SK-N-SH (cell line): ENCODE measurements around the gene ZKSCAN2. TPM values are rescaled to one million over a fixed set of nuclear protein-coding genes. Genes with fewer than 3 reads are reported as not detected.

ENCODE experiments used
- CTCF ChIA-PET: fragments of 300-600, 350-600 bp; formaldehyde crosslinking; extraction: SDS; loops from one replicate; lab custom pipeline; 2021; lab: Yijun Ruan, JAX
- POLR2A ChIA-PET: fragments of 350-600 bp; sonication (Branson Sonifier 250); formaldehyde crosslinking; extraction: SDS; loops from one replicate; lab custom pipeline; 2020; ENCODE audit warnings: antibody characterized with exemption, inconsistent platforms; lab: Yijun Ruan, JAX
- DNase-seq: peaks from one replicate; pipeline ENCODE4 v3.0.0; 2012
- H2AFZ ChIP-seq: fragments of 200-600 bp; sonication (generic); 2 replicates; pipeline ENCODE4 v1.8.1; 2016; ENCODE audit warnings: antibody characterized with exemption, mild to moderate bottlenecking, low read depth
- H3F3A ChIP-seq: fragments of 200-600 bp; sonication (generic); replicated peaks from 2 replicates; pipeline ENCODE3; 2016; ENCODE audit warnings: antibody characterized with exemption, mild to moderate bottlenecking; ENCODE audit not compliant: insufficient read depth
- H3K27ac ChIP-seq, 2 experiments: fragments of 200-500 bp in 1 of 2; fragments of 200-600 bp in 1 of 2; sonication (Bioruptor generic) in 1 of 2; sonication (generic), shearing (Covaris generic) in 1 of 2; 2 replicates each; pipeline versions ENCODE4 v1.5.1 to v1.6.1; 2014 to 2016; ENCODE audit warnings: low read depth in 2 of 2, inconsistent platforms in 1 of 2, low read length in 1 of 2, mild to moderate bottlenecking in 1 of 2, mixed read lengths in 1 of 2
- H3K27me3 ChIP-seq: fragments of 200-600 bp; sonication (generic), shearing (Covaris generic); 2 replicates; pipeline ENCODE4 v1.6.1; 2016; ENCODE audit warnings: mixed run types; ENCODE audit not compliant: insufficient read depth
- H3K36me3 ChIP-seq, 2 experiments: fragments of 200-500 bp in 1 of 2; fragments of 200-600 bp in 1 of 2; sonication (Bioruptor generic) in 1 of 2; sonication (generic) in 1 of 2; replicated peaks in 1 of 2; 2 replicates each; pipeline versions ENCODE3 to v1.5.1; 2014 to 2016; ENCODE audit warnings: low read length in 1 of 2, mild to moderate bottlenecking in 1 of 2; ENCODE audit not compliant: insufficient read depth in 2 of 2, control insufficient read depth in 1 of 2
- H3K4me1 ChIP-seq, 2 experiments: fragments of 200-500 bp in 1 of 2; fragments of 200-600 bp in 1 of 2; sonication (Bioruptor generic) in 1 of 2; sonication (generic), shearing (Covaris generic) in 1 of 2; 2 replicates each; pipeline versions ENCODE4 v1.5.1 to v1.6.1; 2014 to 2016; ENCODE audit warnings: low read depth in 1 of 2, low read length in 1 of 2, mixed run types in 1 of 2; ENCODE audit not compliant: insufficient read depth in 2 of 2, control insufficient read depth in 1 of 2
- H3K4me2 ChIP-seq: fragments of 200-600 bp; sonication (generic), shearing (Covaris generic); 2 replicates; pipeline ENCODE4 v1.6.1; 2017; ENCODE audit warnings: mixed run types
- H3K4me3 ChIP-seq, 2 experiments: fragments of 200-500 bp in 1 of 2; fragments of 200-600 bp in 1 of 2; sonication (Bioruptor generic) in 1 of 2; sonication (generic), shearing (Covaris generic) in 1 of 2; 2 replicates each; pipeline versions ENCODE4 v1.5.1 to v1.8.1; 2014 to 2016; ENCODE audit warnings: low read depth in 2 of 2, inconsistent platforms in 1 of 2, low read length in 1 of 2, mild to moderate bottlenecking in 1 of 2, mixed read lengths in 1 of 2, moderate library complexity in 1 of 2
- H3K79me2 ChIP-seq: fragments of 200-600 bp; sonication (generic); 2 replicates; pipeline ENCODE4 v1.8.1; 2017; ENCODE audit warnings: mild to moderate bottlenecking; ENCODE audit not compliant: insufficient read depth
- H3K9ac ChIP-seq: fragments of 200-600 bp; sonication (generic); 2 replicates; pipeline ENCODE4 v1.6.1; 2017; ENCODE audit warnings: mixed run types
- H3K9me2 ChIP-seq: fragments of 200-600 bp; sonication (generic); 2 replicates; pipeline ENCODE4 v1.6.1; 2017; ENCODE audit warnings: mixed run types
- H3K9me3 ChIP-seq: fragments of 200-600 bp; sonication (generic); 2 replicates; pipeline ENCODE4 v1.6.1; 2017; ENCODE audit warnings: mixed run types, mild to moderate bottlenecking, moderate library complexity
- H4K20me1 ChIP-seq: fragments of 200-600 bp; sonication (generic); 2 replicates; pipeline ENCODE4 v1.6.1; 2017; ENCODE audit warnings: mild to moderate bottlenecking, mixed run types; ENCODE audit not compliant: insufficient read depth
- CHD2 ChIP-seq: fragments of 150-350 bp; IDR thresholded peaks from 2 replicates; pipeline ENCODE4 v1.6.1; 2018; ENCODE audit warnings: low read length; ENCODE audit not compliant: partially characterized antibody
- ELF1 ChIP-seq: IDR thresholded peaks from 2 replicates; pipeline ENCODE4 v1.4.0; 2012
- EP300 ChIP-seq, 2 experiments: IDR thresholded peaks; 2 replicates each; pipeline versions ENCODE4 v1.4.0 to v1.6.1; 2012; ENCODE audit warnings: borderline replicate concordance in 1 of 2, low read depth in 1 of 2, low read length in 1 of 2
- FOXJ3 ChIP-seq: sonication (generic); formaldehyde crosslinking; IDR thresholded peaks from 2 replicates; pipeline ENCODE4 v1.5.1; 2020; ENCODE audit warnings: mild to moderate bottlenecking, missing genetic modification reagents
- GABPA ChIP-seq: IDR thresholded peaks from 2 replicates; pipeline ENCODE4 v1.4.0; 2012; ENCODE audit warnings: low read depth, mild to moderate bottlenecking
- GATA2 ChIP-seq: sonication (generic); formaldehyde crosslinking; IDR thresholded peaks from 2 replicates; pipeline ENCODE4 v1.5.0; 2020; ENCODE audit warnings: mild to moderate bottlenecking, missing genetic modification reagents
- NFIC ChIP-seq: IDR thresholded peaks from 2 replicates; pipeline ENCODE4 v1.4.0; 2012; ENCODE audit warnings: borderline replicate concordance
- RCOR1 ChIP-seq: fragments of 150-350 bp; IDR thresholded peaks from 2 replicates; pipeline ENCODE4 v1.6.1; 2017; ENCODE audit warnings: antibody characterized with exemption, low read length
- SIN3A ChIP-seq: IDR thresholded peaks from 2 replicates; pipeline ENCODE4 v1.6.1; 2012; ENCODE audit warnings: low read depth, mild to moderate bottlenecking, low read length, moderate library complexity, borderline replicate concordance
- SMC3 ChIP-seq: IDR thresholded peaks from 2 replicates; pipeline ENCODE4 v1.6.1; 2012; ENCODE audit warnings: low read depth, low read length, improper control_type of control experiment
- TAF1 ChIP-seq: IDR thresholded peaks from 2 replicates; pipeline ENCODE4 v1.6.1; 2012; ENCODE audit warnings: low read depth, mild to moderate bottlenecking, low read length, moderate library complexity, borderline replicate concordance
- TCF12 ChIP-seq: IDR thresholded peaks from 2 replicates; pipeline ENCODE4 v1.4.0; 2012
- WGBS: methylation state at CpG from one replicate; pipeline ENCODE4 v1.1.6; 2017; ENCODE audit warnings: low lambda C conversion rate; 5-methylcytosine and 5-hydroxymethylcytosine counted together
- polyA plus RNA-seq, 3 experiments: library from polyadenylated mRNA; depleted of rRNA; stranded (reverse); fragments of >200 nt; gene quantifications; 2 replicates each; pipeline ENCODE4 v1.2.3, GENCODE V29; 2012
- TF ChIP-seq, protein P1 (sequence below): IDR thresholded peaks from 2 replicates; pipeline ENCODE4 v1.4.0; 2012; ENCODE audit warnings: low read depth
- TF ChIP-seq, protein P2 (sequence below): IDR thresholded peaks from 2 replicates; pipeline ENCODE4 v1.4.0; 2012; ENCODE audit warnings: low read depth, borderline replicate concordance
- TF ChIP-seq, protein P3 (sequence below): IDR thresholded peaks from 2 replicates; pipeline ENCODE4; 2012

The ZKSCAN2 gene
- polyA plus RNA-seq, 1 of the 3 experiments (the other 2 are of a cell fraction), result 1.6 TPM

DNA sequence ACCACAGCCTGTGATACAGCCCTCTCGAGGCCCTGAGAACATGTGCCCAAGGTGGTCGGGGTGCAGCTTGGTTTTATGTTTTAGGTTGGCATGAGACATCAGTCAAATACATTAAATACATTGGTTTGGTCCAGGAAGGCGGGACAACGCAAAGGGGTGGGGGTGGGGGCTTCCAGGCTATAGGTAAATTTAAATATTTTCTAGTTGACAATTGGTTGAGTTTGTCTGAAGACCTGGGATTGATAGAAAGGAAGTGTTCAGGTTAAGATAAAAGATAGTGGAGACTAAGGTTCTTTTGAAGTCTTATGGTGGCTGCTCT is 1.2 kb upstream of the ZKSCAN2 start:
- POLR2A ChIA-PET, result interaction anchor here (0.6 to 1.3 kb wide), 3 partner anchors 12 to 1751 kb away, joined by 3 to 4 read pairs (median 3); no protein-coding TSS in a partner anchor
- 72% methylated on average over 4 of the region's 4 CpGs for WGBS

DNA sequence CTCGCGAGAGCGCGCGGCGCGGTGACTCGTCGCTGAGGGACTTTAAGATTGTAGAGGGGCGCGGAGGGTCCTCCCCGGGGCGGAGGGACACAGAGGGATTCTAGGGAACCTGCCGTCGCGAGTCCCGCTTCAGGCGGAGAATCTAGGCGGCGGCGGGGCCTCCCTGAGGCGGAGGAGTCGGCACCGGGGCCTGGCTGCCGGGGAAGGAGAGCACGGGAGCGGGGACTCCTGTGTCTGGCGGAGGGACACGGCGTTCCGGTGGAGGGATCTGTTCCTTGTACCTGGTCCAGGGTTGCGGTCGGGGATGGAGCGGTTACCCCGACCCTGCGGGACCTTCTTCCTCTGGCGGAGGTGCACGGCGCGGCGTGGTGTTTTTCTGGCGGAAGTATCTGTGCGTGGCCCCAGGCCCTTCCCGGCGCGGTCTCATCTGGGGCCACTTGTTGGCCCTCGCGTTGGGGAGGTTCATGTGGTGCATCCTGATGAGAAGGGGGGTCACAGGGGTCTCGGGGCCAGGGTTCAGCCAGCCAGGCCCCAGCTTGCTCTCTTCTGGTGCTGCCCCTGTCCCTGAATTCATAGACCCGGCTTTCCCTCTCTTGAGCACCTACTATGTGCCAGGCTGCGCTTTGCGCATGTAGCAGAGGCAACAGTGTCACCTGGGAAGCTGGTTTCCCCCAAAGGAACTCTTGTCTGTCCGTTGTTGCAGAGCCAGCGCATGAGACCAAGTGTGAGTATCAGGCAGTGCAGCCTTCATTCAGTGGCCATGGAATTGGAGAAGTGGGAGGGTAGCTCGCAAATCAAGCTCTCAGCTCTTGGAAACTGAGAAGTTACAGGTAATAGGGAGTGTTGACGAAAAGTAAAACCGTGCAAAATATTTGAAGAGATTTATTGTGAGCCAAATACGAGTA is 563 bp upstream of the ZKSCAN2 start:
- H4K20me1 ChIP-seq, result peaks cover 54% of the 10 kb centered on the region
- H3K9ac ChIP-seq, result peak overlapping the region; percentile 97
- H3K9me2 ChIP-seq, result no peaks in the 10 kb centered on the region
- peaks cover 14% of the 10 kb centered on the region in 2 experiments for H3K36me3 ChIP-seq
- H2AFZ ChIP-seq, result peak overlapping the region; percentile 85; the same call in 1 of the 2 replicates
- no peaks in the 10 kb centered on the region for H3K27me3 ChIP-seq
- CTCF ChIA-PET, result interaction anchor here (0.8 to 2.1 kb wide), 6 partner anchors 13 to 203 kb away, joined by 3 to 8 read pairs (median 4); no protein-coding TSS in a partner anchor
- no peaks in the 10 kb centered on the region for H3K9me3 ChIP-seq
- POLR2A ChIA-PET, result interaction anchor here (0.6 to 1.3 kb wide), 2 partner anchors 13 to 1751 kb away, joined by 3 to 4 read pairs; no protein-coding TSS in a partner anchor
- 8% methylated on average over 30 of the region's 58 CpGs for WGBS
- H3F3A ChIP-seq, result peaks cover 7% of the 10 kb centered on the region
- H3K79me2 ChIP-seq, result peaks cover 63% of the 10 kb centered on the region
- peak; percentile 90 for DNase-seq
- H3K4me3 ChIP-seq, result peak overlapping the region; percentile 71 to 75
- H3K4me1 ChIP-seq, result peaks cover 0 to 8% of the 10 kb centered on the region in 2 experiments; a peak in 2 of 4 replicates
- peak overlapping the region; percentile 97 for H3K4me2 ChIP-seq
- peak overlapping the region; percentile 96 to 97 for H3K27ac ChIP-seq
- peak; percentile 71 for TF ChIP-seq TAF1
- TF ChIP-seq CHD2, result peak; percentile 98
- TF ChIP-seq SMC3, result no peak
- TF ChIP-seq SIN3A, result peak; percentile 88; the same call in 1 of the 2 replicates
- peak; percentile 34; the same call in 1 of the 2 replicates for TF ChIP-seq FOXJ3 (CRISPR knock-in tag)
- TF ChIP-seq GABPA, result peak; percentile 53; the same call in 1 of the 2 replicates
- TF ChIP-seq GATA2 (CRISPR knock-in tag), result no peak
- peak; percentile 22; the same call in 1 of the 2 replicates for TF ChIP-seq NFIC
- TF ChIP-seq RCOR1, result peak; percentile 11; the same call in 1 of the 2 replicates
- TF ChIP-seq, protein P1, sequence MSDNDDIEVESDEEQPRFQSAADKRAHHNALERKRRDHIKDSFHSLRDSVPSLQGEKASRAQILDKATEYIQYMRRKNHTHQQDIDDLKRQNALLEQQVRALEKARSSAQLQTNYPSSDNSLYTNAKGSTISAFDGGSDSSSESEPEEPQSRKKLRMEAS, result peak; percentile 89
- peak; percentile 51 for TF ChIP-seq ELF1
- TF ChIP-seq, protein P2, sequence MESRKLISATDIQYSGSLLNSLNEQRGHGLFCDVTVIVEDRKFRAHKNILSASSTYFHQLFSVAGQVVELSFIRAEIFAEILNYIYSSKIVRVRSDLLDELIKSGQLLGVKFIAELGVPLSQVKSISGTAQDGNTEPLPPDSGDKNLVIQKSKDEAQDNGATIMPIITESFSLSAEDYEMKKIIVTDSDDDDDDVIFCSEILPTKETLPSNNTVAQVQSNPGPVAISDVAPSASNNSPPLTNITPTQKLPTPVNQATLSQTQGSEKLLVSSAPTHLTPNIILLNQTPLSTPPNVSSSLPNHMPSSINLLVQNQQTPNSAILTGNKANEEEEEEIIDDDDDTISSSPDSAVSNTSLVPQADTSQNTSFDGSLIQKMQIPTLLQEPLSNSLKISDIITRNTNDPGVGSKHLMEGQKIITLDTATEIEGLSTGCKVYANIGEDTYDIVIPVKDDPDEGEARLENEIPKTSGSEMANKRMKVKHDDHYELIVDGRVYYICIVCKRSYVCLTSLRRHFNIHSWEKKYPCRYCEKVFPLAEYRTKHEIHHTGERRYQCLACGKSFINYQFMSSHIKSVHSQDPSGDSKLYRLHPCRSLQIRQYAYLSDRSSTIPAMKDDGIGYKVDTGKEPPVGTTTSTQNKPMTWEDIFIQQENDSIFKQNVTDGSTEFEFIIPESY, result peak; percentile 95
- TF ChIP-seq EP300 (IDR thresholded peaks at IDR 0.05; ENCODE audit: borderline replicate concordance in 1 of 2, low read depth in 1 of 2, low read length in 1 of 2), result peak in 1 of 2 experiments; percentile 24; a peak in 1 of 4 replicates
- TF ChIP-seq, protein P3, sequence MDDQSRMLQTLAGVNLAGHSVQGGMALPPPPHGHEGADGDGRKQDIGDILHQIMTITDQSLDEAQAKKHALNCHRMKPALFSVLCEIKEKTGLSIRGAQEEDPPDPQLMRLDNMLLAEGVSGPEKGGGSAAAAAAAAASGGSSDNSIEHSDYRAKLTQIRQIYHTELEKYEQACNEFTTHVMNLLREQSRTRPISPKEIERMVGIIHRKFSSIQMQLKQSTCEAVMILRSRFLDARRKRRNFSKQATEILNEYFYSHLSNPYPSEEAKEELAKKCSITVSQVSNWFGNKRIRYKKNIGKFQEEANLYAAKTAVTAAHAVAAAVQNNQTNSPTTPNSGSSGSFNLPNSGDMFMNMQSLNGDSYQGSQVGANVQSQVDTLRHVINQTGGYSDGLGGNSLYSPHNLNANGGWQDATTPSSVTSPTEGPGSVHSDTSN, result peak; percentile 70

More for the DNA sequence above, 1.2 kb upstream of the ZKSCAN2 start:
- H3K9me3 ChIP-seq, result no peaks in the 10 kb centered on the region
- peaks cover 0 to 8% of the 10 kb centered on the region in 2 experiments; a peak in 2 of 4 replicates for H3K4me1 ChIP-seq
- TF ChIP-seq, protein P2, result no peak
- TF ChIP-seq TCF12 (no peak), GATA2 (CRISPR knock-in tag) (no peak)
- no peaks in the 10 kb centered on the region for H3K27me3 ChIP-seq
- H4K20me1 ChIP-seq, result peaks cover 55% of the 10 kb centered on the region
- H3K36me3 ChIP-seq, result peaks cover 11 to 12% of the 10 kb centered on the region in 2 experiments
- peak overlapping the region in 1 of 2 experiments; percentile 97; a peak in 2 of 4 replicates for H3K27ac ChIP-seq
- peaks cover 63% of the 10 kb centered on the region for H3K79me2 ChIP-seq
- H3K9me2 ChIP-seq, result no peaks in the 10 kb centered on the region
- CTCF ChIA-PET, result interaction anchor here (0.8 to 2.1 kb wide), 6 partner anchors 12 to 204 kb away, joined by 3 to 8 read pairs (median 4); no protein-coding TSS in a partner anchor
- peak overlapping the region; percentile 97 for H3K9ac ChIP-seq
- DNase-seq, result no peak
- peak overlapping the region; percentile 71 to 75 for H3K4me3 ChIP-seq
- H3K4me2 ChIP-seq, result peak overlapping the region; percentile 97
- H3F3A ChIP-seq, result peaks cover 7% of the 10 kb centered on the region
- H2AFZ ChIP-seq, result peak overlapping the region; percentile 85; the same call in 1 of the 2 replicates
